Adrenal gland (tissue), 5 donors: ENCODE data around the gene MSANTD1.

ENCODE experiments used
- CTCF ChIP-seq, 6 experiments: fragments of 450-650 bp in 4 of 6; fragments of 200-600 bp in 2 of 6; sonication (generic) in 1 of 6; IDR thresholded peaks; 1 replicate in 5 of 6; 2 replicates in 1 of 6; pipeline versions ENCODE4 v1.5.1 to v1.8.0; 2016 to 2021; ENCODE audit warnings: antibody characterized with exemption in 6 of 6, mild to moderate bottlenecking in 2 of 6, moderate library complexity in 1 of 6
- POLR2A ChIP-seq, 2 donors: fragments of 450-650 bp; IDR thresholded peaks; one replicate each; pipeline ENCODE4 v1.6.1; 2017; ENCODE audit warnings: antibody characterized with exemption in 2 of 2, mild to moderate bottlenecking in 2 of 2, moderate library complexity in 1 of 2
- donor health status: DM: no; HTN: no; CAD: no.

- TF ChIP-seq POLR2A (IDR thresholded peaks at IDR 0.05) (no peak), CTCF (IDR thresholded peaks at IDR 0.05) (no peak)
Observed at GRCh38 chr4:3233391-3234071, 15.4 kb upstream of the MSANTD1 start.
